ENCODE measurements around the gene NUDT19.
A peak's percentile ranks its signal among the peaks of the same experiment; 100 is the strongest.
"Not testable (repeated sequence)": the region's sequence is repeated elsewhere in the genome, so short reads cannot be mapped to it uniquely, and the experiment has no call there.

NUDT19 gene

DNA sequence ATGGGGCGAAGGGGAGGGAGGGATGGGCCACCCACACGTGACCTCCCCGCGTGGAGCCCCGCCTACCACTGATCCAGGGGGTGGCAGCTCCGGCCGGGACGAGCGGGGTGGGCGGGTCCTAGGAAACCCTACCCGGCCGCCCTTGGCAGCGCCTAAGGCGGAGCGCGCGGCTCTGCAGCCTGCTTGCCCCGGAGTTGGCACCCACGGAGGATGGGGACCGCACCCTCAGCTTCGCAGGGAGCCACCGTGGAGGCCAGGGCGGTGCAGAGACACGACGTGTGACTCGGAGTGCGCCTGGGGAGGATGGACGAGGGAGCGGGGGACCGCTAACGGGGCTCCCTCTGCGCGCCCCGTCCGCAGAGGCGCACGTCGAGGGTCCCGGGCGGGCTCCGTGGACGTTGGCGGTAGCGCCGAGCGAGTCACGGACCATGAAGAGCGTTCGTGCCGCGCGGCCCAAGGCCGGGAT, 15.9 kb upstream of the NUDT19 start, which contains the start of gene RGS9BP:
TSS of gene RGS9BP (plus strand) at position 129 of the 466 bp plus-strand sequence. CDS start 416 bp downstream, outside the sequence.
- peak; percentile 48 to 49 for DNase-seq

DNA sequence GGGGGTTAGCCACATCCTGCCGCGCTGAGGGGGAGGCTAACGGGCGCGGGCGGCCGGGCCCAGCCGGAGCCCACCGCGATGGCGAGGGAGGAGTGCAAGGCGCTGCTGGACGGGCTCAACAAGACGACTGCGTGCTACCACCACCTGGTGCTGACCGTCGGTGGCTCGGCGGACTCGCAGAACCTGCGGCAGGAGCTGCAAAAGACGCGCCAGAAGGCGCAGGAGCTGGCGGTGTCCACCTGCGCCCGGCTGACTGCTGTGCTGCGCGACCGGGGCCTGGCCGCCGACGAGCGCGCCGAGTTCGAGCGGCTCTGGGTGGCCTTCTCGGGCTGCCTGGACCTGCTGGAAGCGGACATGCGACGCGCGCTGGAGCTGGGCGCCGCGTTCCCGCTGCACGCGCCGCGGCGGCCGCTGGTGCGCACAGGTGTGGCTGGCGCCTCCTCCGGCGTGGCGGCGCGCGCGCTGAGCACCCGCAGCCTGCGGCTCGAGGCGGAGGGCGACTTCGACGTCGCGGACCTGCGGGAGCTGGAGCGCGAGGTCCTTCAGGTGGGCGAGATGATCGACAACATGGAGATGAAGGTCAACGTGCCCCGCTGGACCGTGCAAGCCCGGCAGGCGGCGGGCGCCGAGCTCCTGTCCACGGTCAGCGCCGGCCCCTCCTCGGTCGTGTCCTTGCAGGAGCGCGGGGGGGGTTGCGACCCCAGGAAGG, 15.3 kb upstream of the NUDT19 start:
- no peak for DNase-seq

DNA sequence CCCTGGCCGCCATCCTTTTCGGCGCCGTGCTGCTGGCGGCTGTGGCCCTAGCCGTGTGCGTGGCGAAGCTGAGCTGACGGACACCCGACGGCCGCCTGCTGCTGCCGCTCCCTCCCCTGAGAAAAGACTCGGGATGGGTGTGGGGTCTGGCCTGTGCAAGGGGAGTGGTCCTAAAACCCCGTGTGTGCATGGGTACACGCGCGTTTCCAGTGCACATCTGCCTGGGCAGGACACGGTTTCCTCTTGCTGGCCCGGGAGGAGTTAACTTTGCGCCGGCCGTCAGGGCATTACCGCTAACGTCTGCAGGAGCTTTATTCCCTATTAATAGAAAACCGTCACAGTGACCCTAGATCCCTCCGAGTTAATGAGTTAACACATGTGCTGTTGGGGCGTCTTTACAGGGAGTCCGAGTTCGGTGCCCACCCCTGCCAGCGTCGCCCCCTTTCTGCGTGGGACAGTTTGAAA, 14.7 kb upstream of the NUDT19 start:
- no peak for DNase-seq

- DNase-seq, result no peak
These were observed 14.0 kb upstream of the NUDT19 start for GRCh38 chr19:32677657-32678056.

GRCh38 chr19:32680986-32681385, 10.6 kb upstream of the NUDT19 start:
- DNase-seq, result no peak

DNA sequence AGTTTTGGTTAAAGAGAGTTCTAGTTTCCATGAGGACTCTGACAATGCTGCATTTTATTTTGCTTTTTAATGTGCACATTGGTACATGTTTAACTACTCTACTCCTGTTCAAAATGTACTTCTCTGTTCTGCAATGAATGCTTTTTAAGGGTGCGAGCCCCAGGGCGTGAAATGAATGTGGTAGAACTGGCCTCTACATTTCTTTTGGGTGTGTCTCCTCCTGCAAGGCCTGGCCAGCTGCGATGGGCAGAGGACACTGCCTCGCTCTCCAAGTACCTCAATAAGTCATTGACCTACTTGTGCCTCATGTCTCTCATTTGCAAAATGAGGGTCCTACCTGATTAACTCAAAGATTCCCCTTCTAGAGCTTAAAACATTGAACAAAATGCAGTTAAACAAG, 9.3 kb upstream of the NUDT19 start:
- DNase-seq, result no peak

DNA sequence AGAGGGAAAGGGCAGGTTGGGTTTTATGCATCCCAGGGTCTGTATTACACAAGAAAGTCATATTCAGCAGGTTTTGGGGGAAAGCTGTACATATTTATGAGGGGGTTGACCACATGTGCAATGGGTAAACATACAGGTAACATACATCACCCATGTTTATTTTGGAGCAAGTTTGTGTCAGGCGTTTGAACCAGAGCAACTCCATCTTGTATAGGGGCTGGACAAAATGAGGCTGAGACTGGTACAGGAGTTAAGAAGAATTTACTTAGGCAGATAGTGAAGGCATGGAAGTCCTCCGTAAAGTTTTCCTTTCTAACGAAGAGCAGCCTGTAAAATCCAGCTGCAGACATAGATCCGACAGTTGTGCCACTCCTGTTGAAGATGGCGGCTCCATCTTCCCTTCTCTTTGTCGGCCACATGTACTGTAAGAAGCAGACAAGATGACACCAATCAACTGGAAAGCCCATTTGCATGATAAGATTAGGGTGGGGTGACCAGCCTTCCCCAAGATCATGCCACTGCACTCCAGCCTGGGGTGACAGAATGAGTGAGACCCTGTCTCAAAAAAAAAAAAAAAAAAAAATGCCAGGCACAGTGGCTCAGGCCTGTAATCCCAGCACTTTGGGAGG, 4.7 kb upstream of the NUDT19 start:
- no peak for DNase-seq

DNA sequence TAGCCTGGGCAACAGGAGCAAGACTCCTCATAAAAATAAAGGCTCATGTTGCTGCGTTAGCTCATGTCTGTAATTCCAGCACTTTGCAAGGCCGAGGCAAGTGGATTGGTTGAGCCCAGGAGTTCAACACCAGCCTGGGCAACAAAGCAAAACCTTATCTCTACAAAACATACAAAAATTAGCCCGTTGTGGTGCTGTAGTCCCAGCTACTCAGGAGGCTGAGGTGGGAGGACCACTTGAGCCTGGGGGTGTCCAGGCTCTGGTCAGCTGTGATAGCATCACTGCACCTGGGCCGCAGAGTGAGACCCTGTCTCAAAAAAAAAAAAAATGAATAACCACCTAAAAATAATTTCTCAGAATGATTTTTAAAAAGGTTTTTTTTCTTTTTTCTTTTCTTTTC, 3.9 kb upstream of the NUDT19 start:
- DNase-seq, result no peak

DNA sequence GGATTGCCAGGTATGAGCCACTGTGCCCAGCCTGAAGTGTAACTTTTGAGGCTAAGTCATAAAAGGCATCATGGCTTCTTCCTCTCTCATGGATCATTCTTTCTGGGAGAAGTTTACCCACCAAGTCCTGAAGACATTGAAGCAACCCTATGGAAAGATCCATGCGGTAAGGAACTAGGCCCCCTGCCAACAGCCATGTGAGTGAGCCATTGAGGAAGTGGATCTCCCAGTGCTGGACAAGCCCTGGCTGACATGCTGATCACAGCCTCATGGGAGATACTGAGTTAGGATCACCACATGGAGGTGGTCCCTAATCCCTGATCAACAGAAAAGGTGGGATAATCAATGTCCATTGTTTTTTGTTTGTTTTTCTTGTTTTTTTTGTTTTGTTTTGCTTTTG, 3.3 kb upstream of the NUDT19 start:
- no peak for DNase-seq

DNA sequence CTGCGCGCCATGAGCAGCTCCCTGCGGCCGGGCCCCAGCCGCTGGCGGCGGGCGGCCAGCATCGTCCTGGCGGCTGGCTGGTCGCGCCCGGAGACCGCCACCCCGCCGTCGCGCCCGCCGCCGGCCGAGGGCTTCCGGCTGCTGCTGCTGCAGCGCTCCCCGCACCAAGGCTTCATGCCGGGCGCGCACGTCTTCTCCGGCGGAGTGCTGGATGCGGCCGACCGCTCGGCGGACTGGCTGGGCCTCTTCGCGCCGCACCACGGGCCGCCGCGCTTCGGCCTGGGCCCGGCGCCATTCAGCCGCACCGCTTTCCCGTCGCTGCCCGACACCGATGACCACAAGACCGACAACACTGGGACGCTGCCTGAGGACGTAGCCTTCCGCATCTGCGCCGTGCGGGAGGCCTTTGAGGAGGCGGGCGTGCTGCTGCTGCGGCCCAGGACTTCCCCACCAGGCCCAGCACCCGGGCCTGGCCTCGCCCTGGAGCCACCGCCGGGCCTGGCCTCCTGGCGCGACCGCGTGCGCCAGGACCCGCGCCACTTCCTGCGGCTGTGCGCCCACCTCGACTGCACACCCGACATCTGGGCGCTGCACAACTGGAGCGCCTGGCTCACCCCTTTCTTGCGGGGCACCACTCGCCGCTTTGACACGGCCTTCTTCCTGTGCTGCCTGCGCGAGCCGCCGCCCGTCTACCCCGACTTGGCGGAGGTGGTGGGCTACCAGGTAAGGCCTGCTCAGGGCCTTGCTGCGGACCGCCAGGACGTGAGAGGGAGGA, 518 bp downstream of the NUDT19 start:
- DNase-seq, result peak in 1 of 2 experiments; percentile 27

DNA sequence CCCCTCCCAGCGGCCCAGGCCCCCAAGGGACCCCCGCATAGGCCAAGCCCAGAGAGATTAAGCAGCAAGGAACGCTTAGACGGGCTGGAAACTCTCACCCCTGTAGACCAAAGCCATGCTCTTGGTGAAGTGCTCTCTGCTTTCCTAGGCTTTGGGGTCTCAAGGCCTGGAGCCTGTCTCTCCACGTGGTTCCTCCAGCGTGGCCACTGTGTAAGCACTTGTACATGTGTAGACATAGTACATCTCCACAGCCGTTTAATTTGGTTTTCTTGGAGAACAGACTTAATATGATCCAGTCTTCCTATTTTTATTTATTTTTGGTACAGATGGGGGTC, 1.1 kb downstream of the NUDT19 start:
- no peak for DNase-seq

DNA sequence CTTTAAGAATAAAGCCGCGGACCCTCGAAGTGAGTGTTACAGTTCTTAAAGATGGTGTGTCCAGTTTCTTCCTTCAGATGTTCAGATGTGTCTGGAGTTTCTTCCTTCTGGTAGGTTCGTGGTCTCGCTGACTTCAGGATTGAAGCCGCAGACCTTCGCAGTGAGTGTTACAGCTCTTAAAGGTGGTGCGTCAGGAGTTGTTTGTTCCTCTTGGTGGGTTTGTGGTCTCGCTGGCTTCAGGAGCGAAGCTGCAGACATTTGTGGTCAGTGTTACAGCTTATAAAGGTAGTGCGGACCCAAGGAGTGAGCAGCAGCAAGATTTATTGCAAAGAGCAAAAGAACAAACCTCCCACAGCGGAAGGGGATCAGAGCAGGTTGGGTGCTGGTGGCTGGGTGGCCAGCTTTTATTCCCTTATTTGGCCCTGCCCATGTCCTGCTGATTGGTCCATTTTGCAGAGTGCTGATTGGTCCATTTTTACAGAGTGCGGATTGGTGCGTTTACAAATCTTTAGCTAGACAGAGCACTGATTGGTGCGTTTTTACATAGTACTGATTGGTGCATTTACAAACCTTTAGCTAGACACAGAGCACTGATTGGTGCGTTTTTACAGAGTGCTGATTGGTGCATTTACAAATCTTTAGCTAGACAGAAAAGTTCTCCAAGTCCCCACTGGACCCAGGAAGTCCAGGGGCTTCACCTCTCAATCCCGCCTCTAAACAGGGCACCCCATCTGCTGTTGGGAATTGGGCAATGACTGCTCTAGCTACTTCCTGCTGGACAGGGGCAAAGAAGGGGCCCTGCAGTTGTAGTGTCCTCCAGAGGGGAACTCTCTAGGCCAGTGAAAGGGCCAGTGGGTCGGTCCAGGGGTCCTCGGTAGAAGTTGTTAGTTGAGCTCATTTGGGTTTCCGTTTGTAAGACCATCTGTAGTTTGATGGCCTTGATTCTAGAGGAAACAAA, 1.8 kb downstream of the NUDT19 start:
- peak in 1 of 2 experiments; percentile 30 for DNase-seq

- not testable (repeated sequence) for DNase-seq
These were observed 2.7 kb downstream of the NUDT19 start for GRCh38 chr19:32694316-32694715.

DNA sequence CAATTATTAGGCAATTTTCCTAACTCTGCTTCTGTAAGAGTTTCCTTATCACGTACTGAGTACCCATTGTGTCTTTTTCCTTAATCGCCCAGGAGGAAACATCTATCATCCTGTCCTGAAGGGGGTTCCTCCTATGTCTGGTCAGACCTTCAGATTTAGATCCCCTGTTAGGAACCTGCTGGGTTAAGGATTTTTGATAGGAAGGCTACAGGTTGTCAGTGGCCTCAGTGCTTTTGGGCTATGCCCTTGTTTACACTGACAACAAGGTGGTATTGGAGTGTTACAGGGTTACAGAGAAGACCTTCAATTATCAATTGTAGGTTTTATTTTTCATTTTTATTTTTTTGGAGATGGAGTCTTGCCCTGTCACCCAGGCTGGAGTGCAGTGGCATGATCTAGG, 3.2 kb downstream of the NUDT19 start:
- DNase-seq, result not testable (repeated sequence)

- DNase-seq, result not testable (repeated sequence)
These were observed 3.9 kb downstream of the NUDT19 start for GRCh38 chr19:32695506-32695905.

DNA sequence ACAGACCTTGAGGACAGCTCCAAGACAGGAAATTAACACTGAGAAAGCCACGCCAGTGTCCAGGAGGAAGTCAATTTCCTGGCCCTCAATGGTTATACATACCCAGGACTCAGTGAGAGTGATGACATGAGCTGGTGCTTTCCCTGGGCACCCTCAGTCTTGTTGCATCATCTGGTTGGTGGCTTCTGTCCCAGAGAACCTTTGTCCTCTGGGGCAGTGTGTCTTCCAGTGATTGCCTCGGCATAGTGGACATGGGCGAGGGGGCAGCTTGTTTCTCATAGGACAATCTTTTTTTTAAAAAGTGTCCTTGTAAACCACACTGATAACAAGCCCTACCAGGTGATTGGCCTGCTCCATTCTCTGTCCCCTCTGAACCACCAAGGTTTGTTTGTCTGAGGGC, 5.2 kb downstream of the NUDT19 start:
- not testable (repeated sequence) for DNase-seq

DNA sequence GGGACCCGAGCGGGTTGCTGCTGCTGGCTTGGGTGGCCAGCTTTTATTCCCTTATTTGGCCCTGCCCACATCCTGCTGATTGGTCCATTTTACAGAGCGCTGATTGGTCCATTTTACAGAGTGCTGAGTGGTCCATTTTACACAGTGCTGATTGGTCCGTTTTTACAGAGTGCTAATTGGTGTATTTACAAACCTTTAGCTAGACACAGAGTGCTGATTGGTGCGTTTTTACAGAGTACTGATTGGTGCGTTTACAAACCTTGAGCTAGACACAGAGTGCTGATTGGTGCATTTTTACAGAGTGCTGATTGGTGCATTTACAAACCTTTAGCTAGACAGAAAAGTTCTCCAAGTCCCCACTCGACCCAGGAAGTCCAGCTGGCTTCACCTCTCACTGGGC, 8.5 kb downstream of the NUDT19 start:
- DNase-seq, result not testable (repeated sequence)

DNA sequence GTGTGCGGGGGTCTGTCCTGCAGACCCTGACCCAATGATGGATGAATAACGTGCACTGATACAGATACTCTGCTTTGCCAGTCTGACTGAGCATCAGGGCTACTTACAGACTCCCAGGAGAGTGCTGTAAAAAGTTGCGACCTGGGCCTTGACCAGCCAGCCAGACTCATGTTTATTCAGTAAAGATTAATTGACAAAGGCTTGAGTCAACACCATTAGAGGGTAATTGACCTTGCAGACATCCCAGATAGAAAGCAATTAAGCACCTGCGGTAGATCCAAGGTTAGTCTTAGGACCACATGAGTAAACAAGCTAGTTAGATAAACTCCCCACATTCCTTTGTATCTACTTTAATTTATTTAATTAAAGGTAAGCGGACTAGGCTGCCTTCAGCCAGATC, 10.4 kb downstream of the NUDT19 start:
- DNase-seq, result no peak

DNA sequence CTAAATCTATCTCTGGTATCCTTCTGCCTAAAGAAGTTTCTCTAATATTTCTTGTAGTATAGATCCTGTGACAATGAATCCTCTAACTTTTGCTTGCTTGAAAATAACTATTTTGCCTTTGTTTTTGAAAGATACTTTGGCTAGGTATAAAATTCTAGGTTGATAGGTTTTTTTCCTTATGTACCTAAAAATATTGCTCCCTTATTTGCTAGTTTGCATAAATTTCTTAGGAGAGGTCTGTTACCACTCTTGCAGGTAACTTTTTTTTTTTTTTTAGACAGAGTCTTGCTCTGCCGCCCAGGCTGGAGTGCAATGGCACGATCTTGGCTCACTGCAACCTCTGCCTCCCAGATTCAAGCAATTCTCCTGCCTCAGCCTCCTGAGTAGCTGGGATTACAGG, 12.4 kb downstream of the NUDT19 start:
- DNase-seq, result not testable (repeated sequence)

DNA sequence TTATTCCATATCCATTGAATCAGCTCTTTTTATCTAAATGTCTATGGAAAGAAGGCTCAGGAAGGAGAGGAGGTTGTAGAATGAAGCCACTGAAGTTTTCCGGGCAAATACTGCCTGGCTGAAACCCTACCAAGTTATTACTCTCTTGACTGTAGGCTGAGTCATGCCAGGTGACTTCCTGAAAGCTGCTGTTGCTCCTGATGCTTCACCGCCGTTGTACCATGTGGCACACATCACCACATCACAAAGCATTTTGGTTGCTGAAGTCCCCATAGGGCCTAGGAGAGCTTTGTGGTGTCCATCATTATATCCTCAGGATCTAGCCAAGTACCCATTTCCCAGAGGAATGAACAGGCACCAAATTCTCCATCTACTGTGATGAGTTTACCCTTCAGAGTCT, 16.8 kb downstream of the NUDT19 start:
- peak; percentile 19 to 27 for DNase-seq

DNA sequence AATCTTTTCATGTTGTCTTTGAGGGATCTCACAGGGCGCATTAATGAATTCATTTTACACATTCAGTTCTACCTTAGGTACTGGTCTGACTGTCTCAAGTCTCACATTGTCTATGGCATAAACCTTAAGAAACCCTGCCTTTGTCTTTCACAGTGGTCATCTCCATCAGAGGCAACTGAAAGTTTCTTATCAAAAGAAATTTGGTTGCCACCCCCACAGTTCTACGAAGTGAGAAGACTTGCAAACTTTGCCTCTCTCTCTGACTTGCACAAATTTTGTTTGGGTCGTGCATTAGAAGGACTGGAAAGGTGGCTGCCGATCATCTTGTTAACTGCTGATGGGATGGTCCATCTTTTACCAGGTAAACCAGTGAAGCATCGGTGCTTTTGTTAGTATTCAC, 17.4 kb downstream of the NUDT19 start:
- DNase-seq, result no peak

DNA sequence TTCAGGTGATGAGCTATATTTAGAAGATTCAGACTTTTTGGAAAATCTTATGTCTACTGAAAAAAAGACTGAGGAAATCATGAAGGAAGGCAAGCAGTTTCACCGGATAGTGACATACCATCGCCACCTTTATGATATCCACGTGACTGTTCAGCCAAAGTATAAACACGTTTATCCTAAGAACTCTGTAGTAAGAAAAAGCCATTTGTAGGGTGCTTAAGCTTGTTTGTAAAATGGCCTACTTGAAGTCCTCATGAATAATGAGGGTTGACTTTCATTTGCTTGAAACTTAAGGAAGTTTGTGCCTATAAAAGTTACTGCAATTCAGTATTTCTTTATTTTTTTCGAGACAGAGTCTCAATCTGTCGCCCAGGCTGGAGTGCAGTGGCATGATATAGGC, 20.1 kb downstream of the NUDT19 start:
- no peak for DNase-seq
